HG02642 (cell line): Measurements from ENCODE around the gene ST7.
"Not testable (repeated sequence)": the region's sequence is repeated elsewhere in the genome, so short reads cannot be mapped to it uniquely, and the experiment has no call there.

Source experiments
- ATAC-seq: cut with Tn5 transposase; IDR thresholded peaks from one replicate; pipeline ENCODE4 v1.9.1; 2021; ENCODE audit warnings: mild to moderate bottlenecking; ENCODE audit not compliant: unreplicated experiment, poor library complexity

ST7 gene

DNA sequence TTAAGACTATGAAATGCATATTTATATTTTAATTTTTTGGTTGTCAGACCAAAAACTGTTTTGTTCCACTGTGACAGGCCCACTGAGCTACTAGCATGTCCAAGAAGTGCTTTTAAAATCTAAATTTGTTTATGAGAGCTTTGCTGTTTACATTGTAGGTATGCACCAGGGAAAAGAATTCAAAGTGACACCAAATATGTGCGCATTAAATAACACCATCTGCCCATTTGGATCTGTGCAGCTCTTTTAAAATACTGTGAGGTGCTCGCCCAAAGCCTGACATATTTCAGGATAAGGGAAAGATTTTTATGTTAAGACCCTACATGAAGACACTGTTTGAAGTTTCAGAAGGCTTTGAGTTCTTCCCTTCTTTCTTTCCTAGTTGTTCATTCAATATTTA, 162.9 kb downstream of the ST7 start:
- no peak for ATAC-seq

DNA sequence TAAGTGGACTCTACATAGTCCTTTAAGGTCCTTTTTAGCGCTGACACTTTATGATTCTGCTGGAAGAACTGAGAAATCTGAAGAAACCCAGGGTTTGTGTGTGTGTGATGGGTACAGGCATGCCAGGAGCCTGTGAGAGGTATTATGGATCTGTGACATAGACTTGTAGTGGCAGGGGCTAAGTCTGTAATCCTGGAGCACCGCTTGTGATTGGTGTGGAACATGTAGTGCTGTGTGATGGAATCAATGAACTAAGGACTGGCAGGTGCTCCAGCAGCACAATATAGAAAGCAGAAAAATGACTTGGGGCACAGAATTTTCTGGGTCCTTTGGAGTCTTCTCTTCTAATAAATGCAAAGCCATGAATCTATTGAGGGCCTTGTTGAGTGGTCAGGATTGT, 163.9 kb downstream of the ST7 start:
- ATAC-seq: no peak

DNA sequence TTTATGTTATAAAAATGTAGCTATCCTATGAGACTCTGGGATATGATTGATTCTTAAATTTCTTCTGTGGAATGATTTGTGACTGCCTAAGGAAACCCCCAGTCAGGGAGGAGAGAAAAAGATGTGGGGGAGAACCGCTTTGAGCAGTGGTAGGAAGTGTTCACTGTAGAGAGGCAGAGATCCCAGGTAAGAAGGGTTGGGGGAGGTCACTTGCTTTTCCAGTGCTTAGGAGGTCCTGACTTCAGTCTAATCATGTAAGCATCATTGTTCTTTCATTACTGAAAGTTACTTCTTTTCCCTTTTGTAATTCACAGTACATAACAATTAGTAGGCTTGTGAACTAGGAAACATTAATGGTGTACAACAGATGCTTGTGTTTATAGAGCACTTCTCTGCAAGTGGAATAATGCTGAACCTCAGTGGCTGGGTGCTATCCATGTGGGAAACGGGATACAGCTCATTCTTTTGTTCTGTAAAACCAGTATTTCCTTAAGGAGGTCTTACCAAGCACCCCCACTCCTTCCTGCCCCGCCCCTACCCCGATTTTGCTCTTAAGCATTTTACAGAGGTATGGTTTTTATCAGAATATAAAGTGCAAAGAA, 165.4 kb downstream of the ST7 start:
- ATAC-seq: no peak

DNA sequence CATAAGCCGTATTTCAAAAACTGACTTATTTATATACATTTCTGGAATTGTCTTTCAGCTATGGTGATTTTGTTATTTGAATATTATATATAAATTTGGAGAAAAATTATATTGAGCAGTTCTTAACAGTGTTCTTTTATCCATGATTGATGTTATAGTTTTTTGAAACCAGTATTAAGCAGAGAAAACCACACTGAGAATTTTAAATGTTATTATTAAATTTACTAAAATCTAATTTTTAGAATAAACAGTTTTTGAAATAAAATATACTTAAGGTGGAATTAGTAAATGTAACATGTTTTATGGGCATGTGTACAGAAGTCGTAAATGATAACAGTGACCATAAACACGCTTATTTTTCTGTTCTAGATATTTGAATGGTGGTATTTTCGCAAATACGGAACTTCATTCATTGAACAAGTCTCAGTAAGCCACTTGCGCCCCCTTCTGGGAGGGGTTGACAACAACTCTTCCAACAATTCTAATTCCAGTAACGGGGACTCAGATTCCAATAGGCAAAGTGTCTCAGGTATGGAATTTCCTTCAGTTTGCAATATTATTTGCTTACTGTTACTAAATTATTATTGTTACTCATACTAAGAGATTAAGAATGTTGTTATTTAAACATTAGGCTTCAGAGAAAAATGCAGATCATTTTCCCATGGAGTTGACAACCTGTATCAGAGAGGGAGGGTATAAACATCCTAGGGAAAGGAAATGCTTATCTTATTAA, 166.1 kb downstream of the ST7 start:
- peak; percentile 55 for ATAC-seq

DNA sequence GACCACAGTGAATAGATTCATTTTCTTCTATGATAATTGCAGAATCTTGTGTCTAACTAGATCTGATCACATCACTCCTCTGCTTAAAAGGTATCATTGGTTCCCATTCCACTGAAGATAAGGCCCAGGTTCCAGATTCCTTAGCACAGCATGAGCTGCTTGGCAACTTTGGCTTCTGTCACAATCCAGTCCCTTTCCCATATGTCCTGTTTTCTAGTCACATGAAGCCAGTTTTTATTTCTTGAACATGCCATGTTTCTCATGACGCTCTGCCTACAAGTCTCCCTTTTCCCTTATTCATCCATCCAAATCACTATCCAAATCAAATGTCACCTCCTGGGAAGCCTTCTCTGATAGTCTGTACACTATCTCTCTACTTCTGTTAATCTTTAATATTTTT, 167.0 kb downstream of the ST7 start:
- not testable (repeated sequence) for ATAC-seq

DNA sequence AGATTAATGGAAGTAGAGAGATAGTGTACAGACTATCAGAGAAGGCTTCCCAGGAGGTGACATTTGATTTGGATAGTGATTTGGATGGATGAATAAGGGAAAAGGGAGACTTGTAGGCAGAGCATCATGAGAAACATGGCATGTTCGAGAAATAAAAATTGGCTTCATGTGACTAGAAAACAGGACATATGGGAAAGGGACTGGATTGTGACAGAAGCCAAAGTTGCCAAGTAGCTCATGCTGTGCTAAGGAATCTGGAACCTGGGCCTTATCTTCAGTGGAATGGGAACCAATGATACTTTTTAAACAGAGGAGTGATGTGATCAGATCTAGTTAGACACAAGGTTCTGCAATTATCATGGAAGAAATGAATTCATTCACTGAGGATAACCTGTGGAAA, 168.7 kb downstream of the ST7 start:
- ATAC-seq: not testable (repeated sequence)

GRCh38 chr7:117122536-117122935, 169.2 kb downstream of the ST7 start:
- no peak for ATAC-seq

DNA sequence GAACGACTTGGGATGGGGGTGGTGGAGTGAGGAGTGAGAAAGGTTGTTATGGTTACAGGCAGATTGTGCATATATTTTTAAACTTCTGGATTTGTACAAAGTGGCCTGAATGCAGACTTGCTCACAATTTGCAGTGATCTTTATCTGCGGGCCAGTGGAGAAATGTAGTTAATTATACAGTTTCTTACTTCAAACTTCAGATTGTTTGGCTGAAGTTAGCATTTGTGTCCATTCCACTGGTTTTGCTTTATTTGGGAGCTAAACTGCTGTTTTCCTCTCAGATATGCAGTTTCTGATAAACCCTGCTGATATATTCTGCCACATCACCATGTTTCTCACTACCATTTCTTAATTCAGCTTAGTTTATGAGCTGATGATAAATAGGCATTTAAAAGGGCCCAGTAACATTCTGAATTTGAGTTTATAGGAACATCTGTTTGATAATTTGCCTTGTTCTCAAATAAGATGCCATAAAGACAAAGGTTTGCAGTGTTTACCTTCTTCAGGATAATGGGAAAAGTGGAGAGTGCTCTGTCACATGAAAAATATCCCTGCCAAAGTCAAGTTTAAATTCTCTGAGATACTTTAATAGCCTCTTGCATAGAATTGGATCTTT, 170.1 kb downstream of the ST7 start:
- ATAC-seq: no peak

GRCh38 chr7:117124591-117125220, 171.4 kb downstream of the ST7 start:
- ATAC-seq: peak; percentile 86

DNA sequence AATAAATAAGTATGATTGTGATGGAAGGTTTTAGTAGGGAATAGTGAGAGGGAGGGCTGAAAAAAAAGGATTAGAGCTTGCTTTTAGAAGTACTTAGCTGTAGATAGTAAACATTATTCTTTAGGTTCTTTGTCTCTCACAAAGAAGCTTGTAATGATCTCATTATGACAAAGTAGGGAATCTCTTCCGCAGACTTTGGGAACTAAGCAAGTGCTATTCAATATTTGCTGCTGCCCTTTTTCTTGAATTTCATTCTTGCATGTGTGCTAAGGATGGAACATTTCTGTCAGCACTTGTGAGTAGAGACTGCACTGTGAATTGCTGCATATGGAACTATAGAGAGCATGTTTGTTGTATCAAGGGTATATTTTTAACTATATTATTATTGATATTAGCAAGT, 173.4 kb downstream of the ST7 start:
- ATAC-seq: no peak

DNA sequence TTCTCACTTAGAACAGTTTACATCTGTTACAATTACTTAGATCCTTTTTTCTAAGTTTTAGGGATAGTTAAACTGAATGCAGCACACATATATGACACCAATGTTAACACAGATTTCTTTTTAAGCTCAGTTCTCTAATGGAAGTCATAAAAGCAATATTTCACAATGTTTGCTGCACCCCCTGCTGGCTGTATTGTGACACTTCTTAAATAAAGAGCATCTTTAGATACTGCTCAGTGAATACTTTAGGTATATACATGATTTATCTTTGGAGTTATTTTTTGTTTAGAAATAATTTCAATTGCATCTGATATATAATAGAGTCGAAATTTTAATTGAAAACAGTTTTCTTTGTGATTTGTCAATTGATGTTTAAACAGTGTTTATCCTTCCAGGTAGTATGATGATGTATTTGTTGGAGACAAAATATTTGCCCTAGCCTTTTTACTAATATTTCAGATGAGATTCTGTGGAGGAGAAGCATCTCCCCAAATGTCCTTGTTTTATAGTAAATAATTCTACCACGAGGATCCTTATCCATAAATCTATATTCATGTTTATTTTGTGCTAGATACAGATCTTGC, 174.4 kb downstream of the ST7 start:
- peak; percentile 62 for ATAC-seq

- ATAC-seq: no peak
These were observed 176.2 kb downstream of the ST7 start for GRCh38 chr7:117129521-117129955.

- ATAC-seq: no peak
These were observed 177.0 kb downstream of the ST7 start for GRCh38 chr7:117130262-117130661.

DNA sequence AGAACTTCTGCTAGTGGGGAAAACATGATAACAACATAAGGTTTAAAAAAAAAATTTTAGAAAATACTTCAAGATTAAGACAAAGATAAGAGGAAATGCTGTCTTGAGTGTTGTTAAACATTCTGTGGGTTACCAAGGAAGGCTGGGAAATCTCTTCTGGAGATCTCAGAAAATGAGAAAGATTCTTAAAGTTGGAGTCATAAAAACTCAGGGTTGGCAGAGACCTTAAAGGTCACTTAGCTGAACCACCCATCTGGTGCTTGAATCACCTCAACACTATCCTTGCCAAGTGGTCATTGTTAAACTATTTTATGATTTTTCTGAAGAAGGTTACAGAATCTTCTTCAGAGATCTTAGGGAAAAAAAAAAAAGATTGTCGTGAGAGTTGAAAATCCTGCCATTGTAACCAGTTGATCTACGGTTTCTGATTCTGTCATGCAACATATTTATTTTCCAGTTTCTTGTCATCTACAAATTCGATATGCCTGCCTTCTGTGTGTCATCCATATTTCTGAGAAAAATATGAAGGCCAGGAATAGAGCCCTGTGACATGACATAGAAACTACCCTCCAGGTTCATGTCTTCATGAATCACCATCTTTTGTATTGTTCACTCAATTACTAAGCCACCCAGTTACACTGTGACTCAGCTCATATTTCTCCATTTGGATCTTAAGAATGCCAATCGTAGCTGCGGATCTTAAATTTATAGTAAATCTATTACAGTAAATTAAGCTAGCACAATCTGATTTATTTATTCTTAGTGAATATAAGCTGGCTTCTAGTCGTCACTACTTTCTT, 179.2 kb downstream of the ST7 start:
- ATAC-seq: no peak

DNA sequence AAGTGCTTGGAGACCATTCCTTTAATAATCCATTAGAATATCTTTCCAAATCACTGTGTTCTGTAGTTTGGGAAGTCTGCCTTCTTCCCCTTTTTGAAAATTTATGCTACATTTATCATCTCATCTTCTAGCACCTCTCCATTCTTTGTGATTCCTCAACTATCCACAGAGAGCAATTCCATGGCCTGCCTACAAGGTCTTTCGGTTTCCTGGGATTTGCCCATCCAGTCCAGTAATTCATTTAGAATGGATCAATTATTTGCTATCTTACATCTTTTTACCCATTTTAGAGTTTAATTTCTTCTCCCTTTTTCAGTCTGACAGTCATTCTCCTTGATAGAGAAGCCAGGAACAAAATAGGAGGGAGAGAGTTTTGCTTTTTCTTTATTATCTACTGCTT, 179.8 kb downstream of the ST7 start:
- ATAC-seq: no peak

DNA sequence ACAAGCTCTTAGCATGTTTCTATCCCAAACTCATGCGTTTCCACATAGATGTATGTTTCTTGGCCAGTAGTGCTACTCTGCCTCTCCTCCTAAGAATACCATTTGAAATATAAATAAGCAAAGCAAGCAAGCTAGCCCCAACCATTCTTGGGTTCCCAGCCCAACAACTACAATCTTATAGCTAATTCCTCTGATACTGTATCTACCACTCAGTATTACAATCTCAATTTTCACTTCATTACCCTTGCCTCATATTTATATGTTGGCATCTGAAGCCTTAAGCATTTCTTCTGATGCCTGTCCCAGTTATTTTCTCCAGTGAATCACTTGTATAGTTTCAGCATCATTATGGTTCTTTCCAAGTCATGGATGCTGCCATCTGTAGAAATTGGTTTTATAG, 181.1 kb downstream of the ST7 start:
- no peak for ATAC-seq

GRCh38 chr7:117134889-117135552, 181.7 kb downstream of the ST7 start:
- peak; percentile 68 for ATAC-seq

- ATAC-seq: no peak
These were observed 182.2 kb downstream of the ST7 start for GRCh38 chr7:117135553-117135891.

DNA sequence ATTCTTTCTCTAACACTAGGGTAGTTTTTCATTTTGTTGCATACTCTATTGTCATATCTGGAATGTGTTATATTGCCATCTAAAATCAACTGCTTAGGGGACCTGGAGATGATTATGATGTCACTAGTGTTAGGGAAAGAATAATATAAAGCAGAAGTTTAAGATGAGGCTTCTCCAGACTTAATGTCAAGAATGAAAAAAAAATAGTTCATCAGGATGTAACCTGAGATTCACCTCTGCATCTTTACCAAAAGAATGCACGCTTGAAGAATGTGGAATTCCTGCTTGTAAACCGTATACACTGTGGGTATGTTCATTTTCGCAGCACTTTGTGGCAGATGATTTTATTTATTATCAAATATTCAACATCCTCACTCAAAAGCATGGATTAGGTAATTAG, 184.6 kb downstream of the ST7 start:
- no peak for ATAC-seq

DNA sequence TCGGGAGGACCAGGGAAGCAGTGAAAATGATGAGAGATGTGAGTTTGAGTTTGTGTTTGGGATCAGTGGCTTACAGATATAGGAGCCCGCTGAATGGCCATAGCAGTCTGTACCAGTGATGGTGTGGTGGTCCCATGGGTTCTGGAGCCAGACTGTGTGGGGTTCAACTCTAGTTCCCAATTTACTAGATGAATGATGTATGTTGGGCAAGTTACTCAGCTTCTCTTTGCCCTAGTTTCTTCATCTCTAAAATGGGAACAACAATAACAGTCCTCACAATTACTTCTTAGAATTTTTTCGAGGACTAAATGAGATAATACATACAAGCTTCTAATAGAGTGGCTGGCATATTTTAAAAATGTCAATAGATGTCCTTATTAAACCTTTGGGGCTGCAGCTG, 185.2 kb downstream of the ST7 start:
- no peak for ATAC-seq
